ENCODE results near the gene FEV.

The FEV gene

GRCh38 chr2:218985021-218985324 is at the start of gene FEV:
Gene FEV (minus strand): TSS chr2:218985184. CDS start chr2:218985075, 109 bp downstream.
- DNase-seq (ENCODE audit: low read depth) = no peak

- DNase-seq (ENCODE audit: low read depth) = no peak
Measured at GRCh38 chr2:219032051-219032745, 47.2 kb upstream of the FEV start.

GRCh38 chr2:219031005-219031738 is 46.2 kb upstream of the FEV start:
- DNase-seq (ENCODE audit: low read depth) = no peak

GRCh38 chr2:219030177-219030940 is 45.4 kb upstream of the FEV start:
- DNase-seq (ENCODE audit: low read depth) = no peak

GRCh38 chr2:219029829-219030165 is 44.8 kb upstream of the FEV start:
- peak; percentile 62 for DNase-seq (ENCODE audit: low read depth)

- no peak for DNase-seq (ENCODE audit: low read depth)
Measured at GRCh38 chr2:219028996-219029828, 44.2 kb upstream of the FEV start.

- DNase-seq (ENCODE audit: low read depth) = no peak
Measured at GRCh38 chr2:219028141-219028540, 43.2 kb upstream of the FEV start.

- DNase-seq (ENCODE audit: low read depth) = no peak
Measured at GRCh38 chr2:219027511-219028055, 42.6 kb upstream of the FEV start.

GRCh38 chr2:219026946-219027345 is 42.0 kb upstream of the FEV start:
- no peak for DNase-seq (ENCODE audit: low read depth)

GRCh38 chr2:219025637-219026585 is 40.9 kb upstream of the FEV start:
- no peak for DNase-seq (ENCODE audit: low read depth)

- DNase-seq (ENCODE audit: low read depth) = no peak
Measured at GRCh38 chr2:219024059-219024458, 39.1 kb upstream of the FEV start.

GRCh38 chr2:219023045-219023605 is 38.1 kb upstream of the FEV start:
- no peak for DNase-seq (ENCODE audit: low read depth)

GRCh38 chr2:219022616-219023015 is 37.6 kb upstream of the FEV start:
- DNase-seq (ENCODE audit: low read depth) = no peak

GRCh38 chr2:219022041-219022440 is 37.1 kb upstream of the FEV start:
- DNase-seq (ENCODE audit: low read depth) = no peak

- no peak for DNase-seq (ENCODE audit: low read depth)
Measured at GRCh38 chr2:219021591-219021990, 36.6 kb upstream of the FEV start.

- DNase-seq (ENCODE audit: low read depth) = no peak
Measured at GRCh38 chr2:219020604-219021365, 35.8 kb upstream of the FEV start.

- no peak for DNase-seq (ENCODE audit: low read depth)
Measured at GRCh38 chr2:219019436-219019835, 34.5 kb upstream of the FEV start.

GRCh38 chr2:219018726-219019125 is 33.7 kb upstream of the FEV start:
- DNase-seq (ENCODE audit: low read depth) = no peak

GRCh38 chr2:219018286-219018685 is 33.3 kb upstream of the FEV start:
- DNase-seq (ENCODE audit: low read depth) = no peak

Data from activated T-helper 9 cell treated with anti-CD3 and anti-CD28 coated beads, Interleukin-2, amount 50 U/mL, for 16 hours (primary cell).